NCI-H446 (cell line): ENCODE results near the gene CERS5.

Experiments
- DNase-seq, 2 experiments: peaks; one replicate each; lab custom pipeline; 2025; lab: John Stamatoyannopoulos, UW

CERS5 gene

GRCh38 chr12:50132505-50133135 lies 34.5 kb downstream of the CERS5 start:
- peak in 1 of 2 experiments; percentile 51 for DNase-seq

GRCh38 chr12:50129290-50129689 lies 37.9 kb downstream of the CERS5 start:
- DNase-seq, result no peak

- DNase-seq, result no peak
These were observed 39.6 kb downstream of the CERS5 start for GRCh38 chr12:50127546-50127945.

GRCh38 chr12:50123203-50123602 lies 44.0 kb downstream of the CERS5 start:
- DNase-seq, result no peak

GRCh38 chr12:50121641-50122040 lies 45.5 kb downstream of the CERS5 start:
- no peak for DNase-seq

- no peak for DNase-seq
These were observed 46.2 kb downstream of the CERS5 start for GRCh38 chr12:50120953-50121352.

- DNase-seq, result no peak
These were observed 46.6 kb downstream of the CERS5 start for GRCh38 chr12:50120521-50120920.

GRCh38 chr12:50119387-50119786 lies 47.8 kb downstream of the CERS5 start:
- no peak for DNase-seq

- DNase-seq, result no peak
These were observed 50.0 kb downstream of the CERS5 start for GRCh38 chr12:50117057-50117622.

GRCh38 chr12:50112456-50113218 lies 54.5 kb downstream of the CERS5 start:
- no peak for DNase-seq

- DNase-seq, result peak; percentile 99 to 100
These were observed 55.3 kb downstream of the CERS5 start, which contains the start of gene COX14 for GRCh38 chr12:50111693-50112455. Gene COX14, plus strand, starts transcription at chr12:50112236. Its CDS starts 7,808 bp downstream, at chr12:50120044.

- no peak for DNase-seq
These were observed 55.8 kb downstream of the CERS5 start for GRCh38 chr12:50111395-50111692.

GRCh38 chr12:50110762-50111351 lies 56.3 kb downstream of the CERS5 start:
- DNase-seq, result no peak

- DNase-seq, result no peak
These were observed 56.9 kb downstream of the CERS5 start for GRCh38 chr12:50110127-50110761.

GRCh38 chr12:50109319-50109718 lies 57.9 kb downstream of the CERS5 start:
- no peak for DNase-seq

GRCh38 chr12:50107416-50108268 lies 59.5 kb downstream of the CERS5 start:
- no peak for DNase-seq

- DNase-seq, result no peak
These were observed 60.3 kb downstream of the CERS5 start for GRCh38 chr12:50106907-50107306.

- no peak for DNase-seq
These were observed 61.2 kb downstream of the CERS5 start for GRCh38 chr12:50105913-50106450.

- no peak for DNase-seq
These were observed 62.5 kb downstream of the CERS5 start for GRCh38 chr12:50104417-50105366.
